RWPE1 (cell line): ENCODE measurements around the gene DNASE1L1.

Experiments used
- CTCF ChIA-PET: fragments of 350-600 bp; sonication (Branson Sonifier 250); formaldehyde crosslinking; extraction: SDS; loops from one replicate; lab custom pipeline; 2021; lab: Yijun Ruan, JAX
- POLR2A ChIA-PET: fragments of 400-600 bp; formaldehyde crosslinking; extraction: SDS; loops from one replicate; lab custom pipeline; 2020; ENCODE audit warnings: antibody characterized with exemption; ENCODE audit not compliant: low non-redundant PET; lab: Yijun Ruan, JAX
- DNase-seq: peaks from one replicate; pipeline ENCODE4 v3.0.0; 2012; ENCODE audit warnings: low spot score
- H3K27ac ChIP-seq: fragments of 450-650 bp; 2 replicates; pipeline ENCODE4 v1.5.1; 2017
- CTCF ChIP-seq: fragments of 450-650 bp; conservative IDR thresholded peaks from 2 replicates; pipeline ENCODE4 v1.5.1; 2017; ENCODE audit warnings: low read depth, mild to moderate bottlenecking

DNASE1L1 gene

GRCh38 chrX:154412468-154412867, 3.4 kb upstream of the DNASE1L1 start:
- TF ChIP-seq CTCF, result no peak
- DNase-seq, result no peak
- POLR2A ChIA-PET, result no interaction called here
- CTCF ChIA-PET, result interaction anchor here (0.5 to 0.6 kb wide), 2 partner anchors 11 to 104 kb away, joined by 3 to 8 read pairs; no protein-coding TSS in a partner anchor
- peak overlapping the region; percentile 96 for H3K27ac ChIP-seq

- H3K27ac ChIP-seq, result peak overlapping the region; percentile 96
- CTCF ChIA-PET, result interaction anchor here (0.5 kb wide), 1 partner anchor 104 kb away, joined by 3 read pairs; no protein-coding TSS in a partner anchor
- POLR2A ChIA-PET, result no interaction called here
- no peak for TF ChIP-seq CTCF
- no peak for DNase-seq
Observed at GRCh38 chrX:154411981-154412340, 2.9 kb upstream of the DNASE1L1 start.

- POLR2A ChIA-PET, result no interaction called here
- CTCF ChIA-PET, result no interaction called here
- TF ChIP-seq CTCF, result no peak
- H3K27ac ChIP-seq, result peak overlapping the region; percentile 96
- DNase-seq, result no peak
Observed at GRCh38 chrX:154408659-154409221, 314 bp downstream of the DNASE1L1 start.

DNA sequence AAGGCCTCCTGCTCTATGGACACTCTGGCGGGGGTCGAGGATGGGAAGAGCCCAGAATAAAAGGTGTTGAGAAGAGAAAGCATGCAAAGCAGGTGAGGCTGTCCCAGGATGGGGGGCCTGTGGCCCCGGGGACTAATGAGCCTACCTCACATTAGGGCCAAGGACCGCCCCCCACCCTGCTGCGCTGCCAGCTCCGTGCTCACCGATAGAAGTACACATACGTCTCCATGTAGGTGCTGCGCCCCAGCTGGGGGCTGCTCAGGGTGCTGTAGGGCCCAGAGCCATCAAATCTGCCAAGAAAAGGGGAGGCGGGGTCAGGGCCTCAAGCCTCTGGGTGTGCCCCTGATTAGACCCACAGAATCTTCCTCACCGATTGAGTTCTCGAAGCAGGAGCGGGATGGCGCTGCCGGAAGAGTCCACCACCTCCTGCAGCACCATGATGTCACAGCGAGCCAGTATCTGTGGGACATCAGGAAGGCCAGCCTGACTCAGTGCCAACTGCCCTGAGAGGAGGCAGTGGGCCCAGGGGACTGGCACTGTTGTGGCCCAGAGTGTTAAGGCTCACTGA, 4.3 kb downstream of the DNASE1L1 start:
- CTCF ChIA-PET, result interaction anchor here (0.6 to 1.0 kb wide), 2 partner anchors 31 to 56 kb away, joined by 3 read pairs; no protein-coding TSS in a partner anchor
- peak overlapping the region; percentile 22 for H3K27ac ChIP-seq
- no peak for TF ChIP-seq CTCF
- no peak for DNase-seq
- POLR2A ChIA-PET, result no interaction called here

- H3K27ac ChIP-seq, result no peak overlapping the region
- POLR2A ChIA-PET, result interaction anchor here (0.7 kb wide), 2 partner anchors 33 to 124 kb away, joined by 3 to 7 read pairs; no protein-coding TSS in a partner anchor
- TF ChIP-seq CTCF, result no peak
- DNase-seq, result no peak
- CTCF ChIA-PET, result no interaction called here
Observed at GRCh38 chrX:154403858-154404257, 5.2 kb downstream of the DNASE1L1 start.

GRCh38 chrX:154403192-154403591, 5.9 kb downstream of the DNASE1L1 start:
- DNase-seq, result no peak
- POLR2A ChIA-PET, result interaction anchor here (0.7 kb wide), 2 partner anchors 32 to 124 kb away, joined by 3 to 7 read pairs; no protein-coding TSS in a partner anchor
- peak overlapping the region; percentile 95 for H3K27ac ChIP-seq
- TF ChIP-seq CTCF, result no peak
- CTCF ChIA-PET, result no interaction called here
